Mesothelial cell of epicardium (in vitro differentiated cells): ENCODE measurements around the gene TBCB. TPM values are rescaled to one million over a fixed set of nuclear protein-coding genes. Genes with fewer than 3 reads are reported as not detected.
"Not testable (repeated sequence)": the region's sequence is repeated elsewhere in the genome, so short reads cannot be mapped to it uniquely, and the experiment has no call there.

Experiments
- DNase-seq, 2 experiments: peaks; one replicate each; pipeline ENCODE4 v3.0.0; 2021; ENCODE audit warnings: low spot score in 2 of 2; ENCODE audit not compliant: unreplicated experiment in 2 of 2
- H3K27ac Mint-ChIP-seq: 2 replicates; pipeline ENCODE4 v1.8.0; 2021; ENCODE audit warnings: mixed read lengths
- H3K27me3 Mint-ChIP-seq: 2 replicates; pipeline ENCODE4 v1.8.0; 2021; ENCODE audit warnings: low read depth, mixed read lengths
- H3K36me3 Mint-ChIP-seq: 2 replicates; pipeline ENCODE4 v1.8.0; 2021; ENCODE audit warnings: mixed read lengths
- H3K4me1 Mint-ChIP-seq: 2 replicates; pipeline ENCODE4 v1.8.0; 2021; ENCODE audit warnings: mixed read lengths
- H3K4me3 Mint-ChIP-seq: 2 replicates; pipeline ENCODE4 v1.8.0; 2021; ENCODE audit warnings: mild to moderate bottlenecking, moderate library complexity, mixed read lengths
- H3K9me3 Mint-ChIP-seq: 2 replicates; pipeline ENCODE4 v1.8.0; 2021; ENCODE audit warnings: mixed read lengths
- total RNA-seq: library from RNA; stranded (reverse); gene quantifications from 3 replicates; pipeline ENCODE4 v1.2.1, GENCODE V29; 2021
- TF ChIP-seq, protein P1 (sequence below): fragments of 200-600 bp; sonication (generic); IDR thresholded peaks from one replicate; pipeline ENCODE4 v1.5.0; 2021; ENCODE audit warnings: antibody characterized with exemption; ENCODE audit not compliant: unreplicated experiment

Gene TBCB
- total RNA-seq, 1 donor from 2014 or later: 115 TPM

DNA sequence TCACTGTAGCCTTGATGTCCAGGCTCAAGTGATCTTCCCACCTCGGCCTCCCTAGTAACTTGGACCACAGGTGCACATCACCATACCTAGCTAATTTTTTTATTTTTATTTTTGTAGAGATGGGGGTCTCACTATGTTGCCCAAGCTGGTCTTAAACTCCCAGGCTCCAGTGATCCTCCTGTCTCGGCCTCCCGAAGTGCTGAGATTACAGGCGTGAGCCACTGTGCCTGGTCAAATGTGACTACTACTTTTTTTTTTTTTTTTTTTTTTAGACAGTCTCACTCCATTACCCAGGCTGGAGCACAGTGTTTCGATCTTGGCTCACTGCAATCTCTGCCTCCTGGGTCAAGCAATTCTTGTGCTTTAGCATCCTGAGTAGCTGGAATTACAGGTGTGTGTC lies 57.6 kb downstream of the TBCB start:
- no peak overlapping the region for H3K4me3 Mint-ChIP-seq
- peaks cover 12% of the 10 kb centered on the region for H3K4me1 Mint-ChIP-seq
- H3K9me3 Mint-ChIP-seq: peaks cover 7% of the 10 kb centered on the region
- TF ChIP-seq, protein P1, sequence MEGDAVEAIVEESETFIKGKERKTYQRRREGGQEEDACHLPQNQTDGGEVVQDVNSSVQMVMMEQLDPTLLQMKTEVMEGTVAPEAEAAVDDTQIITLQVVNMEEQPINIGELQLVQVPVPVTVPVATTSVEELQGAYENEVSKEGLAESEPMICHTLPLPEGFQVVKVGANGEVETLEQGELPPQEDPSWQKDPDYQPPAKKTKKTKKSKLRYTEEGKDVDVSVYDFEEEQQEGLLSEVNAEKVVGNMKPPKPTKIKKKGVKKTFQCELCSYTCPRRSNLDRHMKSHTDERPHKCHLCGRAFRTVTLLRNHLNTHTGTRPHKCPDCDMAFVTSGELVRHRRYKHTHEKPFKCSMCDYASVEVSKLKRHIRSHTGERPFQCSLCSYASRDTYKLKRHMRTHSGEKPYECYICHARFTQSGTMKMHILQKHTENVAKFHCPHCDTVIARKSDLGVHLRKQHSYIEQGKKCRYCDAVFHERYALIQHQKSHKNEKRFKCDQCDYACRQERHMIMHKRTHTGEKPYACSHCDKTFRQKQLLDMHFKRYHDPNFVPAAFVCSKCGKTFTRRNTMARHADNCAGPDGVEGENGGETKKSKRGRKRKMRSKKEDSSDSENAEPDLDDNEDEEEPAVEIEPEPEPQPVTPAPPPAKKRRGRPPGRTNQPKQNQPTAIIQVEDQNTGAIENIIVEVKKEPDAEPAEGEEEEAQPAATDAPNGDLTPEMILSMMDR: no peak
- no peaks in the 10 kb centered on the region for H3K27me3 Mint-ChIP-seq
- no peak overlapping the region for H3K27ac Mint-ChIP-seq
- peaks cover 6% of the 10 kb centered on the region for H3K36me3 Mint-ChIP-seq
- DNase-seq: no peak

DNA sequence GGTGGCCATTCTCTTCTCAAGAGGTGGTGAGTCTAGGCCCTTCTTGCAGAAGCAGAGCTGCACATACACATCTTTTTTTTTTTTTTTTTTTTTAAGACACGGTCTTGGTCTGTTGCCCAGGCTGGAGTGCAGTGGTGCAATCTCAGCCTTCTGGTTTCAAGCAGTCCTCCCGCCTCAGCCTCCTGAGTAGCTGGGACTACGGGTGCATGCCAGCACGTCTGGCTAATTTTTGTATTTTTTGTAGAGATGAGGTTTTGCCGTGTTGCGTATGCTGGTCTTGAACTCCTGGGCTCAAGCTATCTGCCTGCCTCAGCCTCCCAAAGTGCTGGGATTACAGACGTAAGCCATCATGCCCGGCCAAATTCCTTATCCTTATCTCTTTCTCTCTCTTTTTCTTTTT lies 58.6 kb downstream of the TBCB start:
- not testable (repeated sequence) for H3K4me3 Mint-ChIP-seq, H3K36me3 Mint-ChIP-seq, DNase-seq, H3K27ac Mint-ChIP-seq, H3K27me3 Mint-ChIP-seq, H3K9me3 Mint-ChIP-seq
- peaks cover 12% of the 10 kb centered on the region for H3K4me1 Mint-ChIP-seq

Other genes with a start within 250 kb of the TBCB start
- gene APLP1, start 246.9 kb upstream of the TBCB start, total RNA-seq: 137 to 151 TPM (median 146 TPM) in 3 replicates
- 16.3 to 18.9 TPM (median 17.1 TPM) in 3 replicates for gene NFKBID, start 214.9 kb upstream of the TBCB start, total RNA-seq
- 0.62 to 1.4 TPM (median 0.92 TPM) in 3 replicates for gene HCST, start 212.9 kb upstream of the TBCB start, total RNA-seq
- gene TYROBP, start 207.2 kb upstream of the TBCB start, total RNA-seq: not detected in 3 replicates
- gene LRFN3, start 179.1 kb upstream of the TBCB start, total RNA-seq: 25.7 to 28.5 TPM (median 27.5 TPM) in 3 replicates
- gene SDHAF1, start 120.3 kb upstream of the TBCB start, total RNA-seq: 10.6 to 12.4 TPM (median 12.0 TPM) in 3 replicates
- 16.8 to 17.0 TPM (median 17.0 TPM) in 3 replicates for gene SYNE4, start 106.7 kb upstream of the TBCB start, total RNA-seq
- 26.3 to 28.9 TPM (median 28.7 TPM) in 3 replicates for gene ALKBH6, start 101.3 kb upstream of the TBCB start, total RNA-seq
- 58.5 to 59.0 TPM (median 59.0 TPM) in 3 replicates for gene CLIP3, start 82.6 kb upstream of the TBCB start, total RNA-seq
- 8.9 to 9.7 TPM (median 9.2 TPM) in 3 replicates for gene THAP8, start 61.2 kb upstream of the TBCB start, total RNA-seq
- gene WDR62, start 60.6 kb upstream of the TBCB start, total RNA-seq: 5.1 to 7.1 TPM (median 5.9 TPM) in 3 replicates
- gene OVOL3, start 4.3 kb upstream of the TBCB start, total RNA-seq: not detected in 3 replicates
- 51.8 to 60.9 TPM (median 59.5 TPM) in 3 replicates for gene POLR2I, start 593 bp upstream of the TBCB start, total RNA-seq
- 425 to 453 TPM (median 451 TPM) in 3 replicates for gene CAPNS1, start 24.6 kb downstream of the TBCB start, total RNA-seq
- gene COX7A1, start 37.0 kb downstream of the TBCB start, total RNA-seq: not detected in 3 replicates
- gene ZNF565, start 99.2 kb downstream of the TBCB start, total RNA-seq: 7.1 to 9.1 TPM (median 8.9 TPM) in 3 replicates
- gene ZNF146, start 99.6 kb downstream of the TBCB start, total RNA-seq: 126 to 132 TPM (median 131 TPM) in 3 replicates